GM18868 (cell line): Measurements from ENCODE around the gene PNKP.

Experiments used
- ATAC-seq: cut with Tn5 transposase; IDR thresholded peaks from one replicate; pipeline ENCODE4 v1.9.1; 2021; ENCODE audit warnings: mild to moderate bottlenecking, moderate library complexity; ENCODE audit not compliant: unreplicated experiment

The PNKP gene

DNA sequence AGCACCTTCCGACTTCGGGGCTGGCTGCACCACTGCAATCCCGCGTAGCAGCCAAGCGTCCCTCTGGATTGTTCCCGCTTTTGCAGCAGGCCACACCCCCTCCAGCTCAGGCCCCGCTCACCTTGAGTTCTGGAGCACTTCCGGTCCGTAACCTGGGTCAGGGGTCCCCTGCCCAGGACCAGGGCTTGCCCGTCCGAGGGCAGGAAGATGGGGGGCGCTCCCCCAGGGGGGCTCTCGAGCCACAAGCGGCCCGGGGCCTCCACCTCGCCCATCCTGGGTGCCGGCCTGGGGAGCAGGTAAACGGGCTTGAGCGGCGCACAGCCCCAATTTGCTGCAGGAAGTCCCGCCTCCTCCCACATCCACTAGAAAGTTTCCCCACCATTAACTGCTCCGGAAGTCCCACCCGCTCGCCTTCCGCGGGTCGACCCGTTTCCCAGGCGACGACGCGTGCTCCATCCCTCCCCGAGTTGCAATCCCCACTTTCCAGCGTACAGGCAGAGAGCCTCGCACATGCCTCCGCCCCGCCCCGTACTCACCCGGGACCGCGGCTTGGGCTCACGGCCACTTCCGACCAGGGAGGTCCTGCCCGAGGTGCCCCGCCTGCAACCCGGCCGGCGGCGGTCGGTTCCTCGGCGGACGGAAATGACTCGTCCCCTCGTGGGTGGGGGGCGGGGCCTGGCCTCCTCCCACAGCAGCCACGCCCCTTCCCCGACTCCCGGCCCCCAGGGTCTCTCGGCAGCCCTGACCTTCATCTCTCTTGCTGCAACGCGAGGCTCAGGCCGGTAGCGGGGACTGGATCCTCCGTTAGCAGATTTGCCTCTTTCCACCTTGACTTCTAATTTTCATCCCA, at the start of gene PNKP:
TSS of gene PNKP (minus strand) at position 644 of the 850 bp plus-strand sequence. CDS start at position 272, 372 bp downstream.
- peak; percentile 49 for ATAC-seq

- no peak for ATAC-seq
Observed at GRCh38 chr19:49915271-49915670, 47.9 kb upstream of the PNKP start.

GRCh38 chr19:49913720-49914119, 46.3 kb upstream of the PNKP start:
- no peak for ATAC-seq

DNA sequence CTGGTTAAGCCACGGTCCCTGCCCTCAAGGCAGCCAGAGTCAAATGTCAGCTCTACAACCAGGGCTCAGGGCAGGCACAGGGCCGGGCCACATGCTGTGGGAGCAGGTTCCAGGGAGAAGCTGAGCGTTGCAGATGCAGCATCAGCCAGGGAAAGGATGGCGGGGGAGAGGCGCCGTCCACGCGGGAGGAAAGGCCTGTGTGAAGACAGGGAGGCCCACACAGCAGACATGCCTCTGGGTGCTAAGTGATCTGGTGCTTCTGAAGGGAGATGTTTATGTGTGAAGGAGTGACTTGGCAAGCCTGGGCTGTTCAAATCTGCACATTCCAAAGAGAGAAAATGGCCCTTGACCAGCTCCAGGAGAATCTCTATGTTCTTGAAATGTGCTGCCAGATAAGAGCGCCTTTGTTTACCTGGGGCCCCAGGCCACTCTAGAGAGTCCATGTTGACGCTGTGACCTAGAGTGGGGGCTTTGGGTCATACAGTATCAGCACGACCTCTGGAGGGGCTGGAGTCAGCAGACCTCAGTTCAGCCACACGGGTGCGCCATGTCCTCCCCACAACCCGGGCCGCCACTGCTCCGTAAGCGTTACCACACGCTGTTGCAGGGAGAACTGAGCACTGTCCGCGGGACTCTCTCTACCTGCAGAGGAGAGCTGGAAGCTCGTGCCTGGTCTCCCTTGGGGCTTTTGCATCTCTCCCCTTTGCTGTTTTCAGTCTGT, 45.7 kb upstream of the PNKP start:
- ATAC-seq = no peak

DNA sequence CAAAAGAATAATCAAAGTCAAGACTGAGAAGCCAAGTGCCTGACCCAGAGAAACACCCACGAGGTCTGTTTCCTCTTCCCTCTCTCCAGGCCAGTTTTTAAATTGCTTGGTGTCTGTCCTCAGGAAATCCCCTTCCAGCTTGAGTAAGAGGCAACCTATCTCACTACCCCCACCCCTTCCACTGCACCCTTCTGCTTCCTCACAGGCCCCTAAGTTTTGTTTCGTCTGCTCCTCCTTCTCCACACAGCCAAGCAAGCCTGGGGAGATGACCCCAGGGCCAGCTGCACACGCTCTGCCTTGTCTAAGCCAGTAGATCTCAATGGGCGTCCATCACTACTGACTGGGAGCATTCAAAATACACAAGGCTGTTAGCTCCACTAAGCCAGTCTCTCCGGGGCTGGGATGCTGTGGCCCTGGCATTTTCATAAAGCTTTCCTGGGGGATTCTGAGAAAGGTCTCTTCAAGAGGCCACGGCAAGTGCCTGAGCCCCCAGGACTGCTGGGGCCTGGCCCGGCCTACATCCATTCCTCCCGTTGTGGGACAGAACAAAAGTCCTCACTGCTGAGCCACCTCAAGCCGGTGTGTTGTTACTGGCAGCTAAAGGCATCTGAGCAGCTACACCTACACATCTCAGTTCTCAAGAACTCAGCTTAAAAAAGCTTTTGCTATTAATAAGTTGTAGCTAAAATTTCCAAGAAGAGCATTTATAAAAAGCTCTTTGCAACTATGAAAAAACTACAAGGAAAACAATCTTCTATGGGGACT, 44.2 kb upstream of the PNKP start:
- peak; percentile 40 for ATAC-seq

GRCh38 chr19:49910179-49910578, 42.8 kb upstream of the PNKP start:
- ATAC-seq = no peak

GRCh38 chr19:49908480-49909420, 41.4 kb upstream of the PNKP start:
- no peak for ATAC-seq

DNA sequence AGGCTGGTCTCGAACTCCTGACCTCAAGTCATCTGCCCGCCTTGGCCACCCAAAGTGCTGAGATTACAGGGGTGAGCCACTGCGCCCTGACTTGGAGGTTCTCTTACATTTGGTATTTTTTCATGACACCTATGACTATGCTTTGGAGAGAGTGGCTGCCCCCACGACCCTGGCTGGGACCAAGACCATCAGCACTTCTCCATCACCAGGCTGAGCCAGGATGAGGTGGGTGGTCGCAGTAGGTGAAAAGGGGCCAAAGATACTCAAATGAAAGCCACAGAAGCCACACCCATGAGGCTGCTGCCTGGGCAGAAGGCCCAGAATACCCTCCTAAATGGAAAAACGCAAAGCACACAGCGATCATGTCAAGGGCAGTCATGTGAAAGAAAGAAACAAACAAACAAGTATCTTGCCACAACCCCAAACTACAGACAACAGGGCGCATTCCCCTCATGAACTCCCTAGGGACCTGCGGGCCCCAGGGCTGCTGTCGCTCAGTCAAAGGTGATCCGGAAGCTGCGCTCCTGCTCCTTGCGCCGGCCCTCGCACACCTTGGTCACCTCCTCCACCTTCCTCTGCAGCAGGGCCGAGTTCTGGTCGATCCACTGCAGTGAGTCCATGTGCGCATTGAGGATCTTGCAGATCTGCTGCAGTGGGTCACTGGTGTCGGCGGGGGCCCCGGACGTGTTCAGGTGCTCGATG, 40.5 kb upstream of the PNKP start:
- no peak for ATAC-seq

- no peak for ATAC-seq
Observed at GRCh38 chr19:49906879-49907564, 39.6 kb upstream of the PNKP start.

DNA sequence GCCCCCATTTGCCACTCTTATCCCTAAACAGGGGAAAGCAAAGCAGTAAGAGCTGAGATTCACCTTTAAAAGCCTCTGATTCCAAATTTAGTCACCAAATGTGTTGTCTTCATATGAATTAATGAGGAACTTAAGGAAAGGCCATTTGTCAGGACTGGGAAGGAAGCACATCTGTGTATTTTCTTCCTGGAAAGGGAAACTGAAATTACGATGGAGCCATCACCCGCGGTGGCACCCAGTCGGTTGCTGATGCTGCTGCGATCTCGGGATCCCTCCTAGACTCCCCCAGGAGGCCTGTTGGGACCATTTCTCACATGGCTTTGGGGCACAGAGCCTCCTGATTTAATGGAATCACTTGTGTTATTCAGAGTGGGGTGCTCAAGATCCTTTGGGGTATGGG, 36.8 kb upstream of the PNKP start:
- no peak for ATAC-seq

- peak; percentile 50 for ATAC-seq
Observed at GRCh38 chr19:49896863-49897621, 29.7 kb upstream of the PNKP start, which contains the start of gene IL4I1. TSS of gene IL4I1 (minus strand) at chr19:49896887. CDS start at chr19:49896160, 727 bp downstream.

DNA sequence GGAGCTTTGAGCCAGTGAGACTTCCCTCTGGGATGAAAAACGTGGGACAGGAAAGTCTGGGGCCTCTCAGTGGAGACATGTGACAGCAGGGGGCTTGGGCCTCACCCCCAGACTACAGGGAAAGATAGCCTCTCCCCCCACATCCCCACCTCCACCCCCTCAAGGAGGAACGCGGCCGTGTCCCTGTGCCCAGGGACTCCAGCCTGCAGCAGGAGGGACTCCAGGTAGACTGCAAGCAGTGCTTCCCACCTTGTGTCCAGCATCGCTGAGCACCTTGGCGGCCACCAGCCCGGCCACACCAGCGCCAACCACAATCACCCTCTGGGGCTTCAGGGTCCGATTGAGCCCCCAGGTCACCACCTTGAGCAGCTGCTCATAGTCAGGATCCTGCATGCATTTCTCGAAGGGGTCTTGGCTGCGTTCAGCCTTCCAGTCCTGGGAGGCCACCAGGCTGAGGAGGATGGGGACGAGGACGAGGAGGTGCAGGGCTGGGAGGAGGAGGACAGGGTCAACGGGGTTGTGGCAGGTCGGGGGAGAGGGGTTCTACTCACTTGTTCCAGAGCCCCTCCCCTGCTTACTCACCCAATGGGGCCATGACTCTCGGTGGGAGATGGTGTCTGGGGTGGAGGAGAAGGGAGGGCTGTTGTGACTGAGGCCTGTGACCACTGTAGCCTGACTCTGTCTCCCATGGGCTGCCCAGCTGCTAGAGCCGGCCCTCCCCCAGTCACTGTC, 28.4 kb upstream of the PNKP start:
- no peak for ATAC-seq

GRCh38 chr19:49894879-49895565, 27.6 kb upstream of the PNKP start:
- peak; percentile 30 for ATAC-seq

GRCh38 chr19:49894011-49894664, 26.8 kb upstream of the PNKP start:
- ATAC-seq = no peak

DNA sequence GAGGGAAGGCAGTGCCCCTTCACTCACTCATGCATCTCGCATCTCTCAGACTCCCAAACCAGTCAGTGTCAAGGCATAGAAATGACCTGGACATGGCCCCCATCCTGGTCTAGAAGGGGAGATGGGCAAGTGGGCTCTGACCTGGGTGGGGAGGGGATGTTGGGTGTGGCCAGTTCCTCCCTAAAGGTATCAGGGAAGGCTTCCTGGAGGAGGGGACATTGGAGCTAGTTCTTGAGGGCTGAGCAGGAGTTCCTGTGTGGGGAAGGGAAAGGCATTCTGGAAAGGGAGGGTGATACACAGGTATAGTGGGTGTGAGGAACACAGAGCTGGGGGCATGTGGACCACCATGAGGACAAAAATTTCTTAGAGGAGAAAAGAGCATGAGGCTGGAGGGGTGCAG, 25.3 kb upstream of the PNKP start:
- no peak for ATAC-seq

- no peak for ATAC-seq
Observed at GRCh38 chr19:49891393-49891792, 24.0 kb upstream of the PNKP start.
